Neural progenitor cell (in vitro differentiated cells): ENCODE results near the gene BICDL1. TPM values are rescaled to one million over a fixed set of nuclear protein-coding genes. Genes with fewer than 3 reads are reported as not detected.

Experiments used
- DNase-seq: peaks from one replicate; pipeline ENCODE4 v3.0.0-alpha.2; 2016; ENCODE audit warnings: low spot score
- H2AFZ ChIP-seq: fragments of 200-600 bp; sonication (generic); replicated peaks from 2 replicates; pipeline ENCODE4 v1.6.1; 2016; ENCODE audit warnings: antibody characterized with exemption
- H3F3A ChIP-seq: fragments of 200-600 bp; sonication (generic); 2 replicates; pipeline ENCODE4 v1.6.1; 2016; ENCODE audit warnings: antibody characterized with exemption, low read depth
- H3K27ac ChIP-seq: fragments of 200-600 bp; sonication (generic); 2 replicates; pipeline ENCODE4 v1.5.1; 2016; ENCODE audit warnings: mild to moderate bottlenecking
- H3K27me3 ChIP-seq: fragments of 200-600 bp; sonication (generic); 2 replicates; pipeline ENCODE4 v1.6.1; 2016; ENCODE audit warnings: mild to moderate bottlenecking, moderate library complexity
- H3K36me3 ChIP-seq: fragments of 200-600 bp; sonication (generic); 2 replicates; pipeline ENCODE4 v1.5.1; 2016
- H3K4me1 ChIP-seq: fragments of 200-600 bp; sonication (generic); 2 replicates; pipeline ENCODE4 v1.6.1; 2016; ENCODE audit warnings: mixed run types
- H3K4me2 ChIP-seq: fragments of 200-600 bp; sonication (generic); 2 replicates; pipeline ENCODE4 v1.6.1; 2016
- H3K4me3 ChIP-seq: fragments of 200-600 bp; sonication (generic); 2 replicates; pipeline ENCODE4 v1.5.1; 2016
- H3K79me2 ChIP-seq: fragments of 200-600 bp; sonication (generic); 2 replicates; pipeline ENCODE4 v1.6.1; 2016; ENCODE audit warnings: low read depth
- H3K9ac ChIP-seq: fragments of 200-600 bp; sonication (generic); 2 replicates; pipeline ENCODE4 v1.6.1; 2016
- H3K9me3 ChIP-seq: fragments of 200-600 bp; sonication (generic); 2 replicates; pipeline ENCODE4 v1.5.1; 2016; ENCODE audit warnings: low read depth
- H4K20me1 ChIP-seq: fragments of 200-600 bp; sonication (generic); 2 replicates; pipeline ENCODE4 v1.6.1; 2016; ENCODE audit warnings: low read depth
- H3K27ac Mint-ChIP-seq: 3 replicates; pipeline ENCODE4 v1.8.0; 2021; ENCODE audit warnings: mixed read lengths
- H3K27me3 Mint-ChIP-seq: 2 replicates; pipeline ENCODE4 v1.8.0; 2022; ENCODE audit warnings: low read depth, mild to moderate bottlenecking, inconsistent platforms, moderate library complexity, mixed read lengths; ENCODE audit not compliant: insufficient read depth
- H3K36me3 Mint-ChIP-seq: 3 replicates; pipeline ENCODE4 v1.8.0; 2021; ENCODE audit warnings: mixed read lengths
- H3K4me1 Mint-ChIP-seq: 3 replicates; pipeline ENCODE4 v1.8.0; 2021; ENCODE audit warnings: mixed read lengths
- H3K4me3 Mint-ChIP-seq: 3 replicates; pipeline ENCODE4 v1.8.0; 2021; ENCODE audit warnings: mild to moderate bottlenecking, moderate library complexity, mixed read lengths
- H3K9me3 Mint-ChIP-seq: 3 replicates; pipeline ENCODE4 v1.8.0; 2020; ENCODE audit warnings: mixed read lengths
- EZH2 ChIP-seq: fragments of 200-600 bp; sonication (generic); IDR thresholded peaks from 2 replicates; pipeline ENCODE4 v1.6.1; 2017; ENCODE audit warnings: antibody characterized with exemption, mild to moderate bottlenecking, moderate library complexity
- EZH2phosphoT487 ChIP-seq: fragments of 200-600 bp; sonication (generic); IDR thresholded peaks from 2 replicates; pipeline ENCODE4 v1.6.1; 2017; ENCODE audit warnings: antibody characterized with exemption
- total RNA-seq: library from RNA; depleted of rRNA; stranded (reverse); fragments of >200 nt; gene quantifications from 2 replicates; pipeline ENCODE4 v1.2.3, GENCODE V29; 2015; ENCODE audit warnings: low replicate concordance
- TF ChIP-seq, protein P1 (sequence below): fragments of 200-600 bp; sonication (generic); IDR thresholded peaks from 2 replicates; pipeline ENCODE4 v1.5.1; 2017; ENCODE audit warnings: antibody characterized with exemption, mild to moderate bottlenecking

BICDL1 gene
- total RNA-seq, 1 donor from 2014 or later = 3.8 TPM

DNA sequence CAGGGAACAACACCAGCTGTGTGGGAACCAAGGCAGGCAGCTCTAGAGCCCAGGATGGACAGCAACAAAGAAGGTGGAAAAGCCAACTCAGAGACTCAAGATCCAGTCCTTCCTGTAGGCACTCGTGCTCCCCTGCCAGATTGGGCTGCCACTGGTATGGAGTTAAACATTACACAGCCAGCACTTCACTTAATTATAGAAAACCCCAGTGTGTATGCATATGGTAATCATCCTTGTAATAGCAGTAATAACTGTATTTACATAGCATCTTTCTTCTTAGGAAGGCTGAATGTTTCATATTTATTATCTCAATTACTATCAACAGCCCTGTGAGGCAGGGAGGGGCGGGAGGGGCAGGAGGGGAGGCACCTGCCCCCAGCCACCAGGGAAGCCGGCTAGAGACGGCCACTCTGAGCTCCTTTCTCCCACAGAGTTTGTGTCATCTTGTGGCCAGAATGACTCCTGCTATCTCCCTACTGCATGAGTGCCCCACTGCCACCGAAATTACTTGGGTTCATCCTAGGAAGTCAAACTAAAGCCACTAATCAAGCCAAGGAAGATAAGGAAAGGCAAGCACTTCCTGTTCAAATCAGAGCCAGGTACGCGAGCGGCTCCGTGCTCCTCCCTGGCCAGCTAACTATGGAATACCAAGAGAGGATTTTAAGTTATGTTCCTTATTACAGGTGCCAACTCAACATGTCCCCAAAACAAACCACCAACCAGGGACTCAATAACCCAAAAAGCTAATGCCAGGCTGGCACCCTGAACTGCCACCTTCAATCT is 143.2 kb downstream of the BICDL1 start:
- no peaks in the 10 kb centered on the region for H3K27me3 ChIP-seq
- no peak overlapping the region for H3K4me2 ChIP-seq
- H3K4me3 ChIP-seq = no peak overlapping the region
- H3K4me1 ChIP-seq = no peaks in the 10 kb centered on the region
- H3K9ac ChIP-seq = no peak overlapping the region
- Mint-ChIP-seq H3K27ac (no peak overlapping the region), H3K36me3 (peaks cover 25% of the 10 kb centered on the region), H3K9me3 (no peaks in the 10 kb centered on the region), H3K4me3 (no peak overlapping the region), H3K4me1 (no peaks in the 10 kb centered on the region), H3K27me3 (peaks cover 2% of the 10 kb centered on the region)
- no peak for DNase-seq
- no peaks in the 10 kb centered on the region for H3F3A ChIP-seq
- no peaks in the 10 kb centered on the region for H3K9me3 ChIP-seq
- no peaks in the 10 kb centered on the region for H3K79me2 ChIP-seq
- no peak overlapping the region for H3K27ac ChIP-seq
- TF ChIP-seq, protein P1, sequence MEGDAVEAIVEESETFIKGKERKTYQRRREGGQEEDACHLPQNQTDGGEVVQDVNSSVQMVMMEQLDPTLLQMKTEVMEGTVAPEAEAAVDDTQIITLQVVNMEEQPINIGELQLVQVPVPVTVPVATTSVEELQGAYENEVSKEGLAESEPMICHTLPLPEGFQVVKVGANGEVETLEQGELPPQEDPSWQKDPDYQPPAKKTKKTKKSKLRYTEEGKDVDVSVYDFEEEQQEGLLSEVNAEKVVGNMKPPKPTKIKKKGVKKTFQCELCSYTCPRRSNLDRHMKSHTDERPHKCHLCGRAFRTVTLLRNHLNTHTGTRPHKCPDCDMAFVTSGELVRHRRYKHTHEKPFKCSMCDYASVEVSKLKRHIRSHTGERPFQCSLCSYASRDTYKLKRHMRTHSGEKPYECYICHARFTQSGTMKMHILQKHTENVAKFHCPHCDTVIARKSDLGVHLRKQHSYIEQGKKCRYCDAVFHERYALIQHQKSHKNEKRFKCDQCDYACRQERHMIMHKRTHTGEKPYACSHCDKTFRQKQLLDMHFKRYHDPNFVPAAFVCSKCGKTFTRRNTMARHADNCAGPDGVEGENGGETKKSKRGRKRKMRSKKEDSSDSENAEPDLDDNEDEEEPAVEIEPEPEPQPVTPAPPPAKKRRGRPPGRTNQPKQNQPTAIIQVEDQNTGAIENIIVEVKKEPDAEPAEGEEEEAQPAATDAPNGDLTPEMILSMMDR = no peak
- TF ChIP-seq EZH2phosphoT487 (no peak), EZH2 (no peak)
- no peaks in the 10 kb centered on the region for H4K20me1 ChIP-seq
- H2AFZ ChIP-seq = no peak overlapping the region
- no peaks in the 10 kb centered on the region for H3K36me3 ChIP-seq

DNA sequence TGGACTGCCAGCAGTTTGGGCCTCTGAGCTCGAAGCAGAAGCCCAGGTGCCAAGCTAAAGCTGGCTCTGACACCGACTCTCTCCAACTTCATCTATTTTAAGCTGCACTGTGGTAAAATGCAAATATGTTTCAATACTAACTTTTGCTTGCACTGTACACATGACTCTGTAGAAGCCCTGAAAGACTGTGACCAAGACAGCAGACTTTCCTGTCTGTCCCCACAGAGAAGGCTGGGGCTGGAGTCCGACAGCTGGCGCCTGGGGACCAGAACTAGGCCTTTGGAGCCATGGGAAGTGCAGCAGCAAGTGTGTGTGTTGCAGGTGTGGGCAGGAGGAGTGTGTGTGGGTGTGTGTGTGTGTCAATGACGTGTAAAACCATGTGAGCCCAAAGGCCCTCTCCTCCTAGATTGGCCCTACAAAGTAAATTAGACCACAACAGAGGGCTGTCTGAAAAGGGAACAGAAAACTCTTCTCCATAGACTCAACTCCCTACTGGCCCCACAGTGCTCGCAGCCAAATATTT is 143.9 kb downstream of the BICDL1 start:
- no peak for DNase-seq
- Histone ChIP-seq H2AFZ (no peak overlapping the region), H3K27ac (no peak overlapping the region), H3K9me3 (no peaks in the 10 kb centered on the region), H3K4me1 (no peaks in the 10 kb centered on the region), H3K27me3 (no peaks in the 10 kb centered on the region), H3K9ac (no peak overlapping the region), H3K4me2 (no peak overlapping the region), H3K4me3 (no peak overlapping the region), H4K20me1 (no peaks in the 10 kb centered on the region), H3K79me2 (no peaks in the 10 kb centered on the region), H3K36me3 (no peaks in the 10 kb centered on the region), H3F3A (no peaks in the 10 kb centered on the region)
- no peaks in the 10 kb centered on the region for H3K9me3 Mint-ChIP-seq
- H3K36me3 Mint-ChIP-seq = peaks cover 20% of the 10 kb centered on the region
- peaks cover 4% of the 10 kb centered on the region for H3K27me3 Mint-ChIP-seq
- H3K4me1 Mint-ChIP-seq = no peaks in the 10 kb centered on the region
- H3K27ac Mint-ChIP-seq = no peak overlapping the region
- TF ChIP-seq EZH2phosphoT487 (no peak), EZH2 (no peak)
- TF ChIP-seq, protein P1 = no peak
- H3K4me3 Mint-ChIP-seq = no peak overlapping the region

DNA sequence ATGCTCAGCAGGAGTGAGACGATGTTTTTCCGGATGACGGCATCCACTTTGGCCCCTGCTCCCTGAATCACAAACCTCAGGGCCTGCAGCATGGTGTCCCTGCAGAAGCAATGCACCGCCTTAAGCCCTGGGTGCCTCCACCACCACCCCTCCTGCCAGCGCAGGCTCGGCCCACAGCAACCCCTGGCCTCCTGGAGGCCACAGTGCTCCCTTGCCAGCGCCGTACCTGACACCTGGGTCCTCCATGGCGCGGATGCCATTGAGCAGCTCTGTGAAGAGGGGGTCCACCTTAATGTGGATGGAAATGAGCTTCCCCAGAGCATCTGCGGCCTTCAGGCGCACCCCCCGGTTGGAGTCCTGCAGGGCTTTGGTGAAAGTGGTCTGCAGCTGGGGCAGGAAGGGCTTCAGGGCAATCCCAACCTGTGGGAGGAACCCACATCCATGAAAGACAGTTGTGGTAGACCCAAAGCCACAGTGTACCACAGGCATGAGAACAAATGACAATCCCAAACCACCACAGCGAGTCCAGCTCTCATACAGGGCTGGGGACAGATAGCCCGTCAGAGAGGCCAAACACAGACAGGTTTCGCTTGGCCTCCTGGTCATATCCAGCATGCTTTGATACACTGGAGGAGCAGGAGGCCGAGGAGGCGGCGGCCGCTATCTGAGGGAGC is 145.4 kb downstream of the BICDL1 start:
- Histone ChIP-seq H3K27me3 (no peaks in the 10 kb centered on the region), H3K27ac (no peak overlapping the region), H3K4me1 (no peaks in the 10 kb centered on the region), H3K9ac (no peak overlapping the region), H2AFZ (no peak overlapping the region), H3F3A (no peaks in the 10 kb centered on the region), H4K20me1 (no peaks in the 10 kb centered on the region), H3K9me3 (no peaks in the 10 kb centered on the region), H3K4me2 (no peak overlapping the region), H3K79me2 (no peaks in the 10 kb centered on the region), H3K4me3 (no peak overlapping the region), H3K36me3 (no peaks in the 10 kb centered on the region)
- no peaks in the 10 kb centered on the region for H3K4me1 Mint-ChIP-seq
- H3K27ac Mint-ChIP-seq = no peak overlapping the region
- H3K27me3 Mint-ChIP-seq = peaks cover 4% of the 10 kb centered on the region
- TF ChIP-seq EZH2 (no peak), EZH2phosphoT487 (no peak)
- TF ChIP-seq, protein P1 = no peak
- peaks cover 19% of the 10 kb centered on the region for H3K36me3 Mint-ChIP-seq
- H3K4me3 Mint-ChIP-seq = no peak overlapping the region
- DNase-seq = no peak
- no peaks in the 10 kb centered on the region for H3K9me3 Mint-ChIP-seq
